Esophagus squamous epithelium (tissue), 4 donors: Measurements from ENCODE around the gene SUOX.

Experiments
- POLR2A ChIP-seq, 4 donors: fragments of 450-650 bp; IDR thresholded peaks; one replicate each; pipeline ENCODE4 v1.6.1; 2017; ENCODE audit warnings: antibody characterized with exemption in 4 of 4, mild to moderate bottlenecking in 4 of 4, moderate library complexity in 3 of 4
- TF ChIP-seq, protein P1 (sequence below), 6 experiments: fragments of 450-650 bp in 4 of 6; fragments of 200-600 bp in 2 of 6; sonication (generic) in 2 of 6; IDR thresholded peaks; one replicate each; pipeline ENCODE4 v1.5.1; 2016 to 2019; ENCODE audit warnings: antibody characterized with exemption in 6 of 6, mild to moderate bottlenecking in 4 of 6, moderate library complexity in 4 of 6

DNA sequence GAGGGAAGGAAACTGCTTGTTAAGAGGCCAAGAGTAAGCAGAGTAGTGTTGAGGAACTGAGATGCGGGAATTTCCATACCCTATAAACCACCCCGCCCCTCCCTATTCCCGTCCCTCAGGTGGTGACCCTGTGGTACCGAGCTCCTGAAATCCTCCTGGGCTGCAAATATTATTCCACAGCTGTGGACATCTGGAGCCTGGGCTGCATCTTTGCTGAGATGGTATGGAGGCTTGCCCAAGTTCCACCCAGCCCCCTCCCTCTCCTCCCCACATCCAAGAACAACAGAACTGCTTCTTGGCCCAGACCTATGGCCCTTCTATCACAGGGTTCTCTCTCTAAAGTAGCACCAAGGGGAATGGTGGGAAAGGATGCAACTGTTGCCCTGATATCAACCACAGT lies 27.7 kb upstream of the SUOX start:
- TF ChIP-seq, protein P1, sequence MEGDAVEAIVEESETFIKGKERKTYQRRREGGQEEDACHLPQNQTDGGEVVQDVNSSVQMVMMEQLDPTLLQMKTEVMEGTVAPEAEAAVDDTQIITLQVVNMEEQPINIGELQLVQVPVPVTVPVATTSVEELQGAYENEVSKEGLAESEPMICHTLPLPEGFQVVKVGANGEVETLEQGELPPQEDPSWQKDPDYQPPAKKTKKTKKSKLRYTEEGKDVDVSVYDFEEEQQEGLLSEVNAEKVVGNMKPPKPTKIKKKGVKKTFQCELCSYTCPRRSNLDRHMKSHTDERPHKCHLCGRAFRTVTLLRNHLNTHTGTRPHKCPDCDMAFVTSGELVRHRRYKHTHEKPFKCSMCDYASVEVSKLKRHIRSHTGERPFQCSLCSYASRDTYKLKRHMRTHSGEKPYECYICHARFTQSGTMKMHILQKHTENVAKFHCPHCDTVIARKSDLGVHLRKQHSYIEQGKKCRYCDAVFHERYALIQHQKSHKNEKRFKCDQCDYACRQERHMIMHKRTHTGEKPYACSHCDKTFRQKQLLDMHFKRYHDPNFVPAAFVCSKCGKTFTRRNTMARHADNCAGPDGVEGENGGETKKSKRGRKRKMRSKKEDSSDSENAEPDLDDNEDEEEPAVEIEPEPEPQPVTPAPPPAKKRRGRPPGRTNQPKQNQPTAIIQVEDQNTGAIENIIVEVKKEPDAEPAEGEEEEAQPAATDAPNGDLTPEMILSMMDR (IDR thresholded peaks at IDR 0.05): no peak
- TF ChIP-seq POLR2A (IDR thresholded peaks at IDR 0.05): no peak
